HG03025 (cell line): ENCODE data around the gene ALDH8A1.
"Not testable (repeated sequence)": the region's sequence is repeated elsewhere in the genome, so short reads cannot be mapped to it uniquely, and the experiment has no call there.

Source experiments
- ATAC-seq: cut with Tn5 transposase; IDR thresholded peaks from one replicate; pipeline ENCODE4 v1.9.1; 2021; ENCODE audit warnings: mild to moderate bottlenecking, moderate library complexity; ENCODE audit not compliant: unreplicated experiment, low FRiP score

The ALDH8A1 gene

GRCh38 chr6:134918418-134918961 is 31.4 kb downstream of the ALDH8A1 start:
- ATAC-seq, result no peak

GRCh38 chr6:134911547-134911946 is 38.4 kb downstream of the ALDH8A1 start:
- no peak for ATAC-seq

GRCh38 chr6:134910593-134910935 is 39.3 kb downstream of the ALDH8A1 start:
- no peak for ATAC-seq

GRCh38 chr6:134909701-134910592 is 40.0 kb downstream of the ALDH8A1 start:
- no peak for ATAC-seq

DNA sequence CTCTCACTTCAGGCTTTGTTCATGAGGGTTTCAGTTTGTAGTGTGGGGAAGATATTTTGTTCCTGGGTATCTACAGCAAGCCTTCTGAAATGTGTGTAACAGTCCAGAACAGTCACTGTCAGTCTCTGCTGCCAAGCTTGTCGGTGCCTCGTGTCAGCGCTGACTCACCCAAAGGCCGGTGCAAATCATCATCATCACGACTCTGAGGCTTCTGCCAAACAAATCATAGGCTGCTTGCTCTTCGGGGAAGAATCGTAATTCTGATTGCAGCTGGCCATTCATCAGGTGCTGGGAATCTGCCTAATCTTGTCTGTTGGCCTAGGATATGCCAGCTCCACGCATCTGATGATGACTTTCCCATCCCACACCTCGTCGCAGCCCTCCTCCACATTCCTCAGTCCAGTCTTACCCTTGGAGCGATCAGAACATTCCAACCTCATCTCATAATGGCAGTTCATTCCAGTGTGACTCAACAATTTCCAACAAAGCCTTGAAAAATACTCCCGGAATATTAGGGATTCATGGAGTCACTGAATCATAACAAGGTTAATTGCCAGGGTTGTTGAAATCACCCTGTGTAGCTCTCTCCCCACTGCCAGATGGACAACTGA is 40.9 kb downstream of the ALDH8A1 start:
- no peak for ATAC-seq

- ATAC-seq, result not testable (repeated sequence)
Measured at GRCh38 chr6:134904731-134905130, 45.2 kb downstream of the ALDH8A1 start.

DNA sequence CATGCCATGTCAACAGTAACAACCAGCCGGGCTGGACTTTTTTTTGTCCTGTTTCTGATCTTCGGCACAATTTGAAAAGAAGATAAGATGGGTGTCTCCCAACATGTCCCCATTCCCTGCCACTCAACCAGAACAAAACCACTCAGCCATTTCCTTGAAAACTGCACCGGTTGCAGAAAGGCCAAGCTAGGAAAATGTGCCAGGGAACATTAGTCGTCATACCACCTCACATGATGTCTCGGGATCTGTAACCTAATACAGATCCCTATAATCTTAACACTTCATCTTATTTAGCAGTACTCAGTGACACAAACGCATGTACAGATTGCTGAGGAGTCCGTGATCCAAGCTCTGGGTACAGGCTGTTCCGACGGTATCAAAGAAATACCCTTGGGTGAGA is 46.5 kb downstream of the ALDH8A1 start:
- no peak for ATAC-seq

DNA sequence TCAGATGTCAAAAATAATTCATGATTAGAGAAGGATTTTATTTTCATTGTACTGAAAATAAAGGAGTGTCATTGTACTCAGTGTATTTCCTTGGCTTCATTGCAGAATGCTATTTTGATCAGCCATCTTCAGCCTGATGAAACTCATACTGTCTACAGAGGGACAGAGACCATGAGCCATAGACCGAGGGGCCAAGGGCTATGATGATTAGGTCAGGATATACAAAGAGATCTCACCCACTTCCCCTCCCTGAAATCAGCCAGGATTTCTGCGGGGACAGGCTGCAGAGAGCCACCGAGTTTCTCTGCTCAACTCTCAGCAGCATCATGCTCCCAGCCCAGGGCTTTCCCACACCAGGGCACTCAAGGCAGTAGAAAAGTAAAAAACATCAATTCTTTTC is 47.0 kb downstream of the ALDH8A1 start:
- no peak for ATAC-seq

- no peak for ATAC-seq
Measured at GRCh38 chr6:134902074-134902861, 47.6 kb downstream of the ALDH8A1 start.

GRCh38 chr6:134898575-134898974 is 51.3 kb downstream of the ALDH8A1 start:
- ATAC-seq, result no peak

DNA sequence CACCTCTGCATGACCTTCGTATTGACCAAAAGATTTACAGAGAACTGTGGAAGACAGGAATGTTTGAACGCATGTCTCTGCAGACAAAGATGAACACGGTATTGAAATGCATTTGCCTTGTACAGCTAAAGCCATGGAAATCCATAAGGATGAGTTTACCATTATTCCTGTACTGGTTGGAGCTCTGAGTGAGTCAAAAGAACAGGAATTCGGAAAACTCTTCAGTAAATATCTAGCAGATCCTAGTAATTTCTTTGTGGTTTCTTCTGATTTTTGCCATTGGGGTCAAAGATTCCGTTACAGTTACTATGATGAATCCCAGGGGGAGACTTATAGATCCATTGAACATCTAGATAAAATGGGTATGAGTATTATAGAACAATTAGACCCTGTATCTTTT is 51.7 kb downstream of the ALDH8A1 start:
- ATAC-seq, result not testable (repeated sequence)

DNA sequence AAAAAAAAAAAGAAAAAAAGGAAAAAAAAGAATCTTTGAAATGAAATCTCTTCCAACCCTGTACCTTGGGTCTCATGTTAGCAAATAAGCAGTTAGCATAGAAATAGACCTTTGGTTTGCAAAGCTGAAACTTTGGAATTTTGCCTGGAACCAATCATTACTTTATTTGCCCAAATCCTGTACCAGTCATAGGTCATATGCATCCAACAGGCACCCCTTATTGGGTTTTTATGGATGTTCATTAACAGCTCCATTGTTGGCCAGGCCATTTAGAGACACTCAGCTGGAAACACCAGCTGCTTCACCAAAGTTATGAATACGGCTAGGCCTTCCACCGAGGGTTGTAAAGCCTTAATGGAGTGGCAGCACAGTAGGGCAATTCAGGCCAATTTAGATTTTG is 53.0 kb downstream of the ALDH8A1 start:
- no peak for ATAC-seq

DNA sequence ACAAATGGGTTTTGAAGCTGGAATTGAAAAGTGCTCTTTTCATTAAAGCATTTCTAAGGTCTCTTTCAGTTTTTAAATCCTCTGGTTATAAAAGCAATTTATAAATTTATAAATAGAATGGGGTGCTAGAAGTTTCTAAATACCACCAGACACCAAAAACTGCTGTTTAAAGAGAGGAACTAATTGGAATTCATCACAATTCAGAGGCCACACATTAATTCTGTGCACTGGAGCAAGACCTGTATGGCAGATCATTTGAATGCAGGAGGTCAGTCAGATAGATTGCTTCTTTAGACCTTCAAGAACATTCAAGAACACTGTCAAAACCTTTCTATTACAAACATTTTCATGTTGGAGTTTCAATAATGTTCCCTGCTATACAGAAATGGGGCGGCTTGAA is 55.1 kb downstream of the ALDH8A1 start:
- ATAC-seq, result no peak

GRCh38 chr6:134892362-134892761 is 57.5 kb downstream of the ALDH8A1 start:
- ATAC-seq, result no peak

DNA sequence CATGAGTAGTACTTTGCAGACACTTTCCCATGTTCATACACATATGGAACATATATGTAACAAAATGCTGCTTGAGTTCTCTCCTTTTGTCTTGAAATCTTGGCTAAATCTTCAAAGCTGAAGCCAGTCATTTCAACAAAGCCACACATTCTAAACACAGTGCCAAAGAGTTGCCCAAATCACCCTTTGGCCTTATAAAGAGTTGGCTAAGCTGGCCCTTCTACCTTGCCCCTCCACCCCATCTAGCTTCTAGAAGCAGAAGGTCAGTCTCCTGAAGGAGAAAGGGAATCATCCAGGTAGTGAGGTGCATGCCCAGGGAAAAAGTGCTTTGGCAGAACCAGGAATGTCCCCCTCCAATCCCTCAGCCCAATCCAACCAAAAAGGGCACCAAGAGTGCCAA is 58.3 kb downstream of the ALDH8A1 start:
- no peak for ATAC-seq

- ATAC-seq, result no peak
Measured at GRCh38 chr6:134888316-134888715, 61.6 kb downstream of the ALDH8A1 start.

GRCh38 chr6:134884752-134885151 is 65.1 kb downstream of the ALDH8A1 start:
- no peak for ATAC-seq

DNA sequence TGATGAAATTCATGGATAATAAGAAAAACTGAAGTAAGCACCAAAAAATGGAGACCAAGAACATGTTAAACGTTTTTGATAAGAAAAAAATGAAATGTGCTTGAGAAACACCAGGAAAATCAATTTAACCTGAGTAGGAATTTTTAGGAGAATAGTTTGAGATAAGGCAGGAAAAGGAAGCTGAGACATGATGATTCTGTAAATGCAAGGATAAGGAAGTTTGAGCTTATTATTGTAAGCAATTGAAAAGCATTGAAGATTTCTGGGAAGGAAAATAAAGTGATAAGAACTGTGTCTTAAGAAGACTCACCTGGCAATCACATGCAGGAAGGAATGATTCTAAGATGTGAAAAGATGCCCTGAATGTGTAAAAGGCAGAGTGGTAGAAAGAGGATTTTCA is 66.6 kb downstream of the ALDH8A1 start:
- ATAC-seq, result no peak

DNA sequence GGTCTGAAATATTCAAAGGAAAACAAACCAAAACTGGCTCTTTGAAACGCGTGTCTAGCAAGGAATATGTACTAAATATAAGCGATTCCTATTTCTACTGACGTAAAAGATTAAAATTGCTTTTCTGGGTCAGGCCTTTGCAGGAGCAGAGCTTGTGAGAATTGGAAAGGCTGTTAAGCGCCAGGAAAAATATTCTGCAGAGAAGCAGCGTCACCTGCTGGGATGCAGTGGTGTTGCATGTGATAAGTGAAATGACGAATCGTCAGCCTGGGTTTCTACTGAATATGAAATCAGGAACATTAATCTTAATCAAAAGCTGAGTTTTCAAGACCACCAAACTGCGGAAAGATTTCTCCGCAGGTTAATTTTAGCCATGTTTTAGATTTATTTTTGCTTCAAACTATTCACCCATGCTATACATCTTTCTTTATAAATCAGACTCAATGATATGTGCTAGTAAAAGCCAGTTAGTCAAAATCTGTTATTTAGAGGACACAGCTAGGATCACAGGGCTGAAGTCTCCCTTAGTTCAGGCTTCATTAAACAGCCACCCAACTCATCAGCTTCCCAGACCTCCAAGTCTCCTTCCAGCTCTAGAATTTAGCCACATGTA is 67.4 kb downstream of the ALDH8A1 start:
- peak; percentile 63 for ATAC-seq

GRCh38 chr6:134880487-134881190 is 69.3 kb downstream of the ALDH8A1 start:
- ATAC-seq, result no peak
